Fibroblast of pulmonary artery (primary cell): ENCODE data around the gene MXRA8.

Experiments
- DNase-seq: peaks from one replicate; pipeline ENCODE4 v3.0.0-alpha.2; 2010; ENCODE audit warnings: low read depth
- H3K4me3 ChIP-seq: replicated peaks from 2 replicates; pipeline ENCODE4 v1.5.1; 2011; ENCODE audit warnings: low read depth, mild to moderate bottlenecking, control low read depth, low read length, moderate library complexity
- TF ChIP-seq, protein P1 (sequence below): IDR thresholded peaks from 2 replicates; pipeline ENCODE4 v1.5.1; 2011; ENCODE audit warnings: mild to moderate bottlenecking, control low read depth, low read length, inconsistent platforms; ENCODE audit errors: missing control alignments

MXRA8 gene

DNA sequence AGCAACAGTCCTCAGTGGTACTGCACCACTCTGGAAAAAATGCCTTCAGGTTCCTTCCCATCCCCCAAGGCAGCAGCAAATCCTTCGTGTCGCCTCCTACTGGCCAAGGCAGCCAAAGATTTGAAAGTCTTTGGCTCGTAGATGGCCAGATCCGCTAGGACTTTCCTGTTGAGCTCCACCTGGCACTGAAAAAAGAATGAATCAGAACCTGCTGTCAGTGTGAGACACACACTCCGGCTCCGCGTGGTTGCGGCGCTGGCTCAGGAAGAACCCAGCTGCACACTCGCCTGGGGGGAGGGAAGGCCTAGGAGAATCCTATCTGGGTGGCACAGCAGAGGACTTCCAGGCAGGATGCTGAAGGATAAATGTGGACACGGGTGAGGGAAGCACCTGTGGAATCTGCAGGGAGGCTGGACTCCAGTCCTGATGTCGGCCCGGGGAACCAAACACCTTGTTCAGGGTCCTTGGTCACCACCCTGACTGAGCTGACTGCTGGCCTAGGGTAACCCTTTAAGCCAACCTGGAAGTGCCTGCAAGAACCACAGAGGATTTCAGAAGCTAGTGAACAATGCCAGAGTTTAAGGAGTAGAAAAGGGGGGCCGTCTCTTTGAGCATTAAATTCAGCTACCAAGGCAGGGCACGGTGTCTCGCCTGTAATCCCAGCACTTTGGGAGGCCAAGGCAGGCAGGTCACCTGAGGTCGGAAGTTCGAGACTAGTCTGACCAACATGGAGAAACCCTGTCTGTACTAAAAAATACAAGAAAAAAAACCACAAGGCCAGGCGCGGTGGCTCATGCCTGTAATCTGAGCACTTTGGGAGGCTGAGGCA is 43.9 kb upstream of the MXRA8 start:
- DNase-seq: peak; percentile 72
- no peak overlapping the region for H3K4me3 ChIP-seq
- TF ChIP-seq, protein P1, sequence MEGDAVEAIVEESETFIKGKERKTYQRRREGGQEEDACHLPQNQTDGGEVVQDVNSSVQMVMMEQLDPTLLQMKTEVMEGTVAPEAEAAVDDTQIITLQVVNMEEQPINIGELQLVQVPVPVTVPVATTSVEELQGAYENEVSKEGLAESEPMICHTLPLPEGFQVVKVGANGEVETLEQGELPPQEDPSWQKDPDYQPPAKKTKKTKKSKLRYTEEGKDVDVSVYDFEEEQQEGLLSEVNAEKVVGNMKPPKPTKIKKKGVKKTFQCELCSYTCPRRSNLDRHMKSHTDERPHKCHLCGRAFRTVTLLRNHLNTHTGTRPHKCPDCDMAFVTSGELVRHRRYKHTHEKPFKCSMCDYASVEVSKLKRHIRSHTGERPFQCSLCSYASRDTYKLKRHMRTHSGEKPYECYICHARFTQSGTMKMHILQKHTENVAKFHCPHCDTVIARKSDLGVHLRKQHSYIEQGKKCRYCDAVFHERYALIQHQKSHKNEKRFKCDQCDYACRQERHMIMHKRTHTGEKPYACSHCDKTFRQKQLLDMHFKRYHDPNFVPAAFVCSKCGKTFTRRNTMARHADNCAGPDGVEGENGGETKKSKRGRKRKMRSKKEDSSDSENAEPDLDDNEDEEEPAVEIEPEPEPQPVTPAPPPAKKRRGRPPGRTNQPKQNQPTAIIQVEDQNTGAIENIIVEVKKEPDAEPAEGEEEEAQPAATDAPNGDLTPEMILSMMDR: peak; percentile 76

DNA sequence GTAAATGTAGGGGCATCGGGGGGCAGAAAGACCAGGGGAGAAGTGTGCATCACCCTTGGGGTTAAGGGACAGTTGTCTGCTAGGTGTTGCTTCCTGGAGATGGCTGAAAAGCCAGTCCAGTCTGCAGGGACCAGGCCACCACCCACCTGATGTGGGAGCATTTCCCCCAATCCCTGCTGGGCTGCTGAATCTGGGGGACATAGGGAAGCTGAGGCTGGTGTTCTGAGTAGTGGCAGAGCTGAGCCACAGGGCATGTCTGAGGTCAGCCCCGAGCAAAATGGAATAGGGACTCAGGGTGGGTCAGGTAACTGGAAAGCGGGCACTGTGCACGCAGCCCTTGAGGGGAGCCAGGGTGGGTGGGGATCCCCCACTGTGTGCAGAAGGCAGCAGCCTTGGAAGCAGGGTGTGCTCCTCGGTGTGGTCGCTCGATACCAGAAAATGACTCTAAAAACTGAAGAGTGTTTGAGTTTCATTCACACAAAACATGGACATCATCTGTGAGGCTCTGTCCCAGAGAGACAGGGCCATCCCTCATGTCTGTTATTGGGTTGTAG is 43.2 kb upstream of the MXRA8 start:
- DNase-seq: no peak
- no peak overlapping the region for H3K4me3 ChIP-seq
- TF ChIP-seq, protein P1: no peak

DNA sequence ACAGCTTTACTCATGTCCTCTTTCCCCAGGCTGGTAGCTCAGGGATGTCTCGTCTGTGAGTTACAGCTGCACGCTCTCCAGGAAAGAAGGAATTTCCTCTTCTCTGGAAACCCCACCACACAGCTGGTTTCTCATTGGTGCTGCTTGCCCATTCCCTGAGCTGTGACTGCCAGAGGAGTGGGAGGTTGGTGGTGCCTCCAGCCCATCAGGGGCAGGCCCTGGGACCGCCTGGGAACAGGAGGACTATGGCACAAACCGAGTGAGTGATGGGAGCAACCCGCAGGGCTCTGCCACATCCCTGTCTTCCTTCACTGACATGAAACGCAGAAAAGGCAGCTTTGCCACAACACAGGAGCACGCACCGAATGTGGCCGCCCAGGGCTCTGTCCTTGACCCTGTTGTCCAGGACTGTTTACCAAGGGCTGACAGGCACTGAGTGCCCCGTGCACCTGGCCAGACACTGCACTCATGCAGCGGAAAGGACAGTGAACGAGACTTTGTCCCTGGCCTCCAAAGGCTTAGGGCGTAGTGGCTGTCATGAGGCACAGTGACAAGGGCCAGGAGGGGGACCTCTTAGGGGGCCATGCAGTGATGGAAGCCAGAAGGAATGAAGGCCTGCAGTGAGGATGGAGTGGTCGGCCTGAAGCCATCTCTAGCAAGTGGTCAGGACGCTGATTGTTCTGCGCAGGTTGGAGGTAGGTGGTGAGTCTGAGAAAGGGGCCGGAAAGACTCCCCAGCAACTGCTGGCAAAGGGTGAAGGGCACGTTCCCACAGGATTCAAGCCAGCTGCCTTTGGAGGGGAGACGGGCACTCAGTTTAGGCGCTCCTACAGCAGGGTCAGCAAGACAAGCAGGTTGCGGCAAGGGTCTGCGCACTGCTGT is 42.5 kb upstream of the MXRA8 start:
- peak overlapping the region; percentile 97 for H3K4me3 ChIP-seq
- TF ChIP-seq, protein P1: no peak
- DNase-seq: no peak

DNA sequence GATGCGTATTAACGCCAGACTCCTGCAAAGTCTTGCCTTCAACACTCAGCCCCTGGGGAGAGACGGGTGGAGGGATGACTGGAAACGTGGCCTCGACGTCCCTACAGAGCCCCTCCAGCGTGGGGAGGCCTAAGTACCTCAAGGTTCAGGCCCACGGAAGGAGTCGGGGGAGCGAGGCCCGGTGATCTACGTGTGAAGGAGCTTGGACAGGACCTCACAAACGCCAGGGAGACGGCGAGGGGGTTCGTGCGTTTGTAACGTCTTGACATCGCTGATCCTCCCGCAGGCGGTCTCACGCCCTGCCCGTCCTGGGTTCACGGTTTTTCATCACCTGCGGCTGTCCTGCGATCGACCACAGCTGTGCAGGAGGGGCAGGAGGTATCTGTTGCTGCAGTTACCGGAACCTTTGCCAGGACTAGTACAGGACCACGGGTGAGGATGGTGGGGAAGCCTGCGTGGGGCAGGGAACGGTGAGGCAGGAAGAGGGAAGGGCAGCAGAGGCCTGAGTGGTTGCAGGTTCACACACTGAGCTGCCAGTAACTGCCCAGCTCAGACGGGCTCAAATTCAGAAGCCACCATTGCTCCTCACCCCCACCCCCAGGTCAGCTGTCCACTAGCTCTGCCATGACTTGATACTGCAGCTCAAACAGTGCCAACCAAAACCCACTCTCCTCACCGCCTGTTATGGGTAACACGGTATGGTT is 41.7 kb upstream of the MXRA8 start:
- H3K4me3 ChIP-seq: peak overlapping the region; percentile 97
- peak; percentile 29 for DNase-seq
- TF ChIP-seq, protein P1: no peak

DNA sequence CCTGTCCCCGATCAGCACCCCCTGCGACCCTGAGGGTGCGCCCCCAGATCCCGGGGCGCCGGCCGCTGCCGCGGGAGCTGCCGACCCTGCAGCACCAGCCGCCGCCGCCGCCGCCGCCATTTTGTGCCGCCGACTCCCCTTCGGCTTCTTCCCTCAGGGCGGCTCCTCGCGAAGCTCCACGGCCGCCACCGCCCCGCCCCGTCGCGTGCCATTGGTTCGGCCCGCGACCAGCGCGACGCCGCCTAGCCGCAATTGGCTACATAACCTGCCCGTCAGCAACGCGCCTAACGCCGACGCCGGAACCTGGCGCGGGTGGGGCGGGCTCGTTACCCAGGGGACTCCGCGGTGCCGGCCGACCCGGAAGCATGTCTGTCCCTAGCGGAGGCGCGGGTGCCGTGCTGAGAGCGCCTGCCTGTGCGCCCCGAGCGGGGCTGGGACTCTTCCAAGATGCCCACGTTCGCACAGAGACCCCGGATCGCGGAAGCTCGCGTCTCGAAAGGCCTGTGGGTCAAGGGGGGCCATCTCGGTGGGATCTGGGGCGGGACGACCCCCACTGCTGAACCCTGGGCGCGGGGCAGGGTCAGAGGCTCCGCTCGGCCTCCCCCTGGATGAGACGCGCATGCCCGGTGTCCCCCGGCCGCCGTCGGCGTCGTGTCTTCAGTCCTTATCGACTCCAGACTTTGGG is 41.0 kb upstream of the MXRA8 start, which contains the start of gene CCNL2:
TSS of gene CCNL2 (minus strand) at position 149 of the 685 bp plus-strand sequence. CDS start at position 120, 29 bp downstream.
- DNase-seq: peak; percentile 99
- H3K4me3 ChIP-seq: peak within 1 kb of the TSS; percentile 97
- TF ChIP-seq, protein P1: peak; percentile 46
